ENCODE data around the gene RPS18. TPM values are rescaled to one million over a fixed set of nuclear protein-coding genes. Genes with fewer than 3 reads are reported as not detected.
"Not testable (repeated sequence)": the region's sequence is repeated elsewhere in the genome, so short reads cannot be mapped to it uniquely, and the experiment has no call there.

The RPS18 gene
- total RNA-seq, 1 donor from 2014 or later: 1,985 TPM

- intact Hi-C loops (cut with micrococcal nuclease): loop anchor here (1.0 to 10.0 kb wide), 11 partner anchors 22 to 1316 kb away; partner anchors contain the start of genes ATF6B, CUTA, GPSM3 and NELFE
Observed at GRCh38 chr6:33271117-33271467, 783 bp upstream of the RPS18 start.

- intact Hi-C loops (cut with micrococcal nuclease): loop anchor here (1.0 to 10.0 kb wide), 8 partner anchors 17 to 1318 kb away; partner anchors contain the start of genes ATF6B, GPSM3, KIFC1 and NELFE
Observed at GRCh38 chr6:33272275-33273128, 627 bp downstream of the RPS18 start.

DNA sequence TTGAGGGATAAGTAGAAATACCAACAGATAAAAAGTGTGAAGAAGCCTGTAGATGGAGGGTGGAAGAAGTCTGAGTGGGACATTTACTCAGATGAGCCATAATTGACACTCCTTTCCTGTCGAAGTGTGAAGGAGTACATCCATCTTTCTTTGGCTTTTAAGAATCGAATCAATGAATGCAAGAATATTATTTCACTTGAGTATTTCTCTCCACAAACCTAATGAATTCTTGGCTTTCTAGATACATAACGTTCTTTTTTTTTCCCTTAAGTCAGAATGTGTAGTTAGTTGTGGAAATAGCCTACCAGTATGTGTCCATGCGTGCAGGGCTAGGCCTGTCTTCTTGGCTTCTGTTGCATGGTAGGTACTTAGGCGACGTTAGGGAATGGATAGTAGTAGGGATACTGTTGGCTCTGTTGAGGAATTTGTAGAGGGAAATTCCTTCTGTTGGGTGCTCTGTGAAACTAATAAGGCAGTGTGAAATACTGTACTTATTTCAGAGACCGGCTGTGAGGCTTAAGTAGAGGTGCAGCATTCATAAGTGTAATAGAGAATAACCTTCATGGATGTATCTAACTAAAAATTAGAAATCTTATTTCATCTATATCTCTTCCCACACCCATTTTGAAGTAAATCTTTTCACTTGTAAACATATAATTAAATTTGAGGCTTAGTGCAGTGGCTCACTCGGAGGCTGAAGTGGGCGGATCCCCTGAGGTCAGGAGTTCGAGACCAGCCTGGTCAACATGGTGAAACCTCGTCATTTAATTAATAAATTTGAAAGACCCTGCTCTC, 1.5 kb downstream of the RPS18 start:
- intact Hi-C loops (cut with micrococcal nuclease): loop anchor here (2.0 to 10.0 kb wide), 4 partner anchors 39 to 1319 kb away; partner anchors contain the start of genes ATF6B, GPSM3, NELFE and PBX2

- intact Hi-C loops (cut with micrococcal nuclease): loop anchor here (2.0 to 10.0 kb wide), 4 partner anchors 39 to 1319 kb away; partner anchors contain the start of genes ATF6B, GPSM3, NELFE and PBX2
Observed at GRCh38 chr6:33273924-33274902, 2.3 kb downstream of the RPS18 start.

- intact Hi-C loops (cut with micrococcal nuclease): loop anchor here (2.0 to 10.0 kb wide), 5 partner anchors 295 to 1321 kb away; partner anchors contain the start of genes ATF6B, GPSM3, NELFE and PBX2
Observed at GRCh38 chr6:33275795-33276580, 4.1 kb downstream of the RPS18 start.

DNA sequence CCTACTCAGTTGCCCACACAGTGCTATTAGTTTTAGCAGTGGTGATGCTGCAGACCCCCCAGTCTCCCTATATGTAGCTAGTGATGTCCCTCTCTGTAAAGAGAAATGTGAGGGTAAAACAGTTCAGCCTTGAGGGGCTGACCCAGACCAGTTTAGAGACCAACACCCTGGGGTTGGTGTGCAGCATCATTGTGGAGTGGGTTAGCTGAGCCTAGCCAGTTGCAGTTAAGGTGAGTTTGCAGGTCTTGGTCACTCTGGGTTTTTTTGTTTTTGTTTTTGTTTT, 4.6 kb downstream of the RPS18 start:
- intact Hi-C loops (cut with micrococcal nuclease): loop anchor here (2.0 to 10.0 kb wide), 5 partner anchors 294 to 1322 kb away; partner anchors contain the start of genes ATF6B, GPSM3, NELFE and PBX2

GRCh38 chr6:33276864-33277662, 5.2 kb downstream of the RPS18 start, which contains the start of gene B3GALT4:
Gene B3GALT4 (plus strand): TSS chr6:33277123. CDS start chr6:33277420, 297 bp downstream.
- intact Hi-C loops (cut with micrococcal nuclease): loop anchor here (1.0 to 10.0 kb wide), 9 partner anchors 12 to 1322 kb away; partner anchors contain the start of genes ATF6B, GPSM3, NELFE and PBX2

- intact Hi-C loops (cut with micrococcal nuclease): loop anchor here (1.0 to 10.0 kb wide), 9 partner anchors 11 to 1323 kb away; partner anchors contain the start of genes ATF6B, GPSM3, NELFE and PBX2
Observed at GRCh38 chr6:33277663-33278391, 6.0 kb downstream of the RPS18 start.

DNA sequence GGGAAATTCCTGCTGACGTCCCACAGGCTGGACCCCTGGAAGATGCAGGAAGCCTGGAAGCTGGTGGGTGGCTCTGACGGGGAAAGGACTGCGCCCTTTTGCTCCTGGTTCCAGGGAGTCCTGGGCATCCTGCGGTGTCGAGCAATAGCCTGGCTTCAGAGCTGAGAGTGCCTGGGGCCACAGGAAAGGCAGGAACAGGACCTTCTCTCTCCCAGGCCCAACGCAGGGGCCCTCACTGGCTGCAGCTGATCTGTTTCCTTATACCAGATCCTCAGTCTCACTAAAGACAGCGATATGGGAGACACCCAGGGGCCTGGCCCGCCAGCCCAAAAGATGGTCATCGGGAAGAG, 6.5 kb downstream of the RPS18 start:
- intact Hi-C loops (cut with micrococcal nuclease): loop anchor here (10.0 kb wide), 3 partner anchors 1084 to 1324 kb away; partner anchors contain the start of genes ATF6B, GPSM3, NELFE and PBX2

DNA sequence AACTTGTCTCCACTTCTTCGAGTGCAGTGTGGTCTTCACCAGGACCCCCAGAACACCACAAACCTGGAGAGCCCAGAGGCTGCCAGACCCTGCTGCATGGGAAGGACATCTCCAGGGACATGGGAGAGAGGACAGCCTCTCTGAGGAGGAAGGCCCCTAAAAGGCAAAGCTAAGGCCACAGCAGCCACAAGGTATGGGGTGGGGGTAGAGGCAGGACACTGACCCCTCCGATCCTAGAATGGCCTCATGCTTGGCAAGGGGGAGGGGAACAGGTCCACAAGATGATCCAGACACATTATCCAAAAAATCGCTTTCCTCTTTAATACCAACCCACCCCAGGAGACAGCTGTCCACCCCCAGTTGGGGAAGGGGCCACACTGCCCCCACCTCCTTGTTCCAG, 6.9 kb downstream of the RPS18 start:
- intact Hi-C loops (cut with micrococcal nuclease): loop anchor here (10.0 kb wide), 3 partner anchors 1084 to 1324 kb away; partner anchors contain the start of genes ATF6B, GPSM3, NELFE and PBX2

DNA sequence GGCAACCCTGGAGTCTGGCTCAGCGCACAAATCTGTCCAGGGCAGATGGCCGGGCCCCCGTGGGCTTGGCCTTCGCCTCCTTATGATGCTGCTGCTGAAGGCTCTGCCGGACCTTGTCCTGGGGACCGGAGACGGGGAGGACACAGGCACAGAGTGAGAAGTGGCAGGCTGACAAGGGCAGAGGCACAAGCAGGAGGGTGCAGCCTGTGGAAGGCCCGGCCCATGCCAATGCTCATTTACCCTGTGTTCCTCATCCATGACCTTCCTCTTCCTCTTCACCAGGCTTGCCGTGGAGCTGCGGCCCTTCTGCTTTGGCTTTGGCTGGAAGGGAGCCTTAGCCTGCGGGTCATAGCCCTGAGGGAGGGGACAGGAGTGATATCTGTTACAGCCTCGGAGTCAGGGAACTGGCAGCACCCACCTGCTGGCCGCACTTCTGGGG, 7.4 kb downstream of the RPS18 start:
- intact Hi-C loops (cut with micrococcal nuclease): loop anchor here (10.0 kb wide), 3 partner anchors 1084 to 1324 kb away; partner anchors contain the start of genes ATF6B, GPSM3, NELFE and PBX2

- intact Hi-C loops (cut with micrococcal nuclease): loop anchor here (10.0 kb wide), 3 partner anchors 1085 to 1325 kb away; partner anchors contain the start of genes ATF6B, GPSM3, NELFE and PBX2
Observed at GRCh38 chr6:33279971-33280511, 8.2 kb downstream of the RPS18 start.

- intact Hi-C loops (cut with micrococcal nuclease): no loop called here
Observed at GRCh38 chr6:33280539-33280938, 8.7 kb downstream of the RPS18 start.

GRCh38 chr6:33285214-33285613, 13.3 kb downstream of the RPS18 start:
- intact Hi-C loops (cut with micrococcal nuclease): not testable (repeated sequence)

DNA sequence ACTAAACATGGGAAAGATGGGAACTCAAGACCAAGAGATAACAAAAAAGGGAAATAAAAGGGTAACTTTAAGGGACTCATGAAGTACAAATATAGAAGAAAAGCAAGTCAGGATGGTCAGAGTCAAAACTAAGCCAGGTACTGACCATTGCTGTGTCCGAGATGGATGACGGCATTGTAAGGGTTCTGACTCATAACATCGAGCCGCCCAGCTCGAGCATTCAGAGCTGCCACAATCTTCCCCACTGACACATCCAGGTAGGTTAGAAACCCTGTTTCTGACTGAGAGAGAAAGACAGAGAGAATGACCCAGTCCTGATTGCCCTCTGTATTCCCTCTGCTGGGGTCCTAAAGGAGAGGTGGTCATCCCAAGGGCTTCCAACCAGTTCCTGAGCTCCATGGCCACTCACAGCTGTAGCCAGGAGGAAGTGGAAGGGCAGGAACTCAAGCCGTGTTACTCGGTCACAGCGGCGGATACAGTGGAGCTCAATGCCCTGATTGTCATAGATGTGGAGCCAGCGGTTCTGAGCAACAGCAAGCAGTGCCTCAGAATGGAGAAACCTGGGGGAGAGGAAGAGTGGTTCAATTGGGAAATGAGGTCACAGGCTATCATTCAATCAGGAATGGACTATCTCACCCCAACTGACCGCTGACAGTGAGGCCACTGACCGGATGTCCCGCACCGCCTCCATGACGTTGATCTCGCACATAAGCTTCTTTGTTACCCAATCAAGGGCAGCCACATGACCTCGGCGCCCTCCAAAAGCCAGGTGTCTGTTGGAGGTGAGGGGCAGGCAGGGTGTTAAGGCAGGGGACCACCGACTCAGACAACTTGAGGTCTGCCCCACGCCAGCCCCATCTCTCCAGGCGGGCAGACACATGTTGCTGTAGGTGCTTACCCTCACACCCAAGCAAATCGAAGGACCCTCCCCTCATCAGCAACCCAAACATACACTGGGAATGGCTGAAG, 15.4 kb downstream of the RPS18 start:
- intact Hi-C loops (cut with micrococcal nuclease): no loop called here

Measured in T-helper 1 cell treated with Interleukin-12 subunit alpha and Interleukin-12 subunit beta and Interleukin-4 antibody, amounts not matched to agents 30 ng/mL and 1 ng/mL, for 36 hours (primary cell).